HL-60 (cell line): ENCODE data around the gene LCE1A.

Source experiments
- GABPA ChIP-seq: IDR thresholded peaks from 2 replicates; pipeline ENCODE4 v1.6.1; 2012; ENCODE audit warnings: low read depth
- SPI1 ChIP-seq: IDR thresholded peaks from 2 replicates; pipeline ENCODE4 v1.6.1; 2012; ENCODE audit warnings: low read depth, mild to moderate bottlenecking, borderline replicate concordance
- TF ChIP-seq, protein P1 (sequence below): IDR thresholded peaks from one replicate; pipeline ENCODE4 v1.5.1; 2011; ENCODE audit warnings: low read length, control low read depth, inconsistent platforms; ENCODE audit not compliant: insufficient read depth

DNA sequence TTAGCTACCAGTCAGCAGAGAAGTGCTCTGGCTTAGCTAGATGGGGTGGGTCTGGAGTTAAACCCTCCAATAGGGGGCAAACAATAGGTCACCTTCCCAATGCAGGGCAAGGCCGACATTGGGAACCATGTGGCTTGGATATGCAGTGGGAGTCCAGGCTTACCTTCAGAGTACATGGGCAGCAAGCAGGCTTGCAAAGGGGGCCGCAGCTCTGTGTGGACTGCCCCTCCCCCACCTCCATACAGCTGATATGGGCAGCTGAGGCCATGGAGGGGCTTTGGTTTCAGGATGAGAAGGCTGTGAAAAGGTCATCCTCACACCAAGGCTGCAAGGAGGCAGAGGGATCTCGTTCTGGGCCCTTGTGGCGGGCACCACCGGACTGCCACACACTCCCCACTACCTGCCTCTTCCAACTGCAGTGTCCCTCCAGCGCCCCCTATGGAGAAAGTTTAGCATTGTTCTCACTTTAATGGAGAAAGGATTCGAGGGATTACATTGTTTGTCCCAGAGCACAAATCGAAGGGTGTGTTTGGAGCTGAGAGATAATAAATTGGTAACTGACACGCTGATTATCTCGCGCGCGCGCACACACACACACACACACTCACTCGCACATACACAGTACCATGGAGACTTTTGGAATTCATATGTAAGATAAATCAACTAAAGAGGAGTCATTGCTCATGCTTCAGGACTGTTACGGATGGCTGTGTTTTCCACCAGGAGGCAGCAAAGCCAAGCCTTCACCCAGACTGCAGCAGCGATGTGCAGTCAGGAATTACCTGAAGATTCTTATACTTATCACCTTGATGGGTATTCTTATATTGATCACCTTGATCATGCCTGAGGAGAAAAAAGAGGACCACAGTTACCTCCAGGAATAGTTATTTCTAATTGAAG, 43.8 kb downstream of the LCE1A start:
- TF ChIP-seq GABPA (no peak), SPI1 (no peak)
- TF ChIP-seq, protein P1, sequence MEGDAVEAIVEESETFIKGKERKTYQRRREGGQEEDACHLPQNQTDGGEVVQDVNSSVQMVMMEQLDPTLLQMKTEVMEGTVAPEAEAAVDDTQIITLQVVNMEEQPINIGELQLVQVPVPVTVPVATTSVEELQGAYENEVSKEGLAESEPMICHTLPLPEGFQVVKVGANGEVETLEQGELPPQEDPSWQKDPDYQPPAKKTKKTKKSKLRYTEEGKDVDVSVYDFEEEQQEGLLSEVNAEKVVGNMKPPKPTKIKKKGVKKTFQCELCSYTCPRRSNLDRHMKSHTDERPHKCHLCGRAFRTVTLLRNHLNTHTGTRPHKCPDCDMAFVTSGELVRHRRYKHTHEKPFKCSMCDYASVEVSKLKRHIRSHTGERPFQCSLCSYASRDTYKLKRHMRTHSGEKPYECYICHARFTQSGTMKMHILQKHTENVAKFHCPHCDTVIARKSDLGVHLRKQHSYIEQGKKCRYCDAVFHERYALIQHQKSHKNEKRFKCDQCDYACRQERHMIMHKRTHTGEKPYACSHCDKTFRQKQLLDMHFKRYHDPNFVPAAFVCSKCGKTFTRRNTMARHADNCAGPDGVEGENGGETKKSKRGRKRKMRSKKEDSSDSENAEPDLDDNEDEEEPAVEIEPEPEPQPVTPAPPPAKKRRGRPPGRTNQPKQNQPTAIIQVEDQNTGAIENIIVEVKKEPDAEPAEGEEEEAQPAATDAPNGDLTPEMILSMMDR: peak; percentile 3
